Measurements from ENCODE around the gene ZNF253. TPM values are rescaled to one million over a fixed set of nuclear protein-coding genes. Genes with fewer than 3 reads are reported as not detected.

ZNF253 gene
- 30.9 TPM for total RNA-seq

GRCh38 chr19:19865750-19866610 lies at the start of gene ZNF253:
TSS of gene ZNF253 (plus strand) at chr19:19865882. CDS start at chr19:19865997, 115 bp downstream.

GRCh38 chr19:19821366-19821951 lies 44.2 kb upstream of the ZNF253 start, which contains the start of gene ZNF506:
TSS of gene ZNF506 (minus strand) at chr19:19821750. CDS start at chr19:19821603, 147 bp downstream.

GRCh38 chr19:19900729-19901444 lies 35.2 kb downstream of the ZNF253 start, which contains the start of gene ZNF93:
TSS of gene ZNF93 (plus strand) at chr19:19900946. CDS start at chr19:19901089, 143 bp downstream.

Other genes with a start within 250 kb of the ZNF253 start
- gene PBX4, start 247.2 kb upstream of the ZNF253 start, total RNA-seq = 10.6 TPM
- 16.1 TPM for gene LPAR2, start 237.7 kb upstream of the ZNF253 start, total RNA-seq
- 16.8 TPM for gene GMIP, start 222.2 kb upstream of the ZNF253 start, total RNA-seq
- gene ATP13A1, start 202.2 kb upstream of the ZNF253 start, total RNA-seq = 25.4 TPM
- gene ZNF101, start 197.0 kb upstream of the ZNF253 start, total RNA-seq = 9.2 TPM
- 28.4 TPM for gene ZNF14, start 132.8 kb upstream of the ZNF253 start, total RNA-seq
- gene ZNF506, start 44.1 kb upstream of the ZNF253 start, total RNA-seq = 51.7 TPM
- 18.2 TPM for gene ZNF93, start 35.1 kb downstream of the ZNF253 start, total RNA-seq
- gene ZNF682, start 173.6 kb downstream of the ZNF253 start, total RNA-seq = 12.9 TPM
- 3.9 TPM for gene ZNF90, start 212.1 kb downstream of the ZNF253 start, total RNA-seq

Measured in diencephalon (tissue), 1 donor.